GM19099 (cell line): ENCODE measurements around the gene CPEB1.

Source experiments
- POLR2A ChIP-seq: IDR thresholded peaks from 3 replicates; pipeline ENCODE4 v1.6.1; 2011; ENCODE audit warnings: low read depth; ENCODE audit not compliant: insufficient read length; ENCODE audit errors: extremely low read depth

The CPEB1 gene

DNA sequence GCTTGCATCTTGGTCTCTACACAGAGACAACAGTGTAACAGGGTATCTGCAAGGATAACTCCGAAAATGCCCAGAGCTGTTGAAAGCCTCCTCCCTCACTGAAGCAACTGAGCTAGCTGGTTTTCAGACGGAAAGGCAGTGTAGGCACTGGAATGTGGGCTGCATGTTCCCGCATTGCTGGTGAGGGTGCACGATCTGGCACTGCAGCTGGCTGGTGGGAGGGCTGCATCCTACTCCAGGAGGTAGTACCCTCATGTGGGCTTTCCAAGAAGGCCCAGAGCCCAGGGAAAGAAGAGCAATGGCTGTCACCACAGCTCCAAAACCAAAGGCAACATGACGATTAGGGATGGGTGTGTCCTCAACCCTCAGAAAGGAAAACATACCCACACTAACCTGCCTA is 78.2 kb downstream of the CPEB1 start:
- no peak for TF ChIP-seq POLR2A

DNA sequence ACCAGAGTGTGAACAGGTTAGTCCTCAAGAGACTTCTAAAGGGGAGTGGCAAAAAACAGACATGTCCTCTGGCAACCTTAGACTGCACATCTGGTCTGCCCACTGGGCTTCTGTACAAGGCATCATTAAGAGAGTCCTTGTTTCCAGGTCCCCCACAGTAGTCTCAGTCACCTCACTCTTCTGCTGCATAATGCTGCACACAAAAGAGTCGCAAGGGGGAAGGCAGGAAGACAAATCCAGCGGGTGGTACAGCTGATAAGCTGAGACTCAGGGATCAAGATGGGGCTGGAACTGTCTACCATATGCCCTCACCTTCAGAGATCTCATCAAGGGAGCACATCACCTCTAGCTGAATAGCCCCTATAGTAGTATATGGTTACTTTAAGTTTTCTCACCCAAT is 79.5 kb downstream of the CPEB1 start:
- no peak for TF ChIP-seq POLR2A

DNA sequence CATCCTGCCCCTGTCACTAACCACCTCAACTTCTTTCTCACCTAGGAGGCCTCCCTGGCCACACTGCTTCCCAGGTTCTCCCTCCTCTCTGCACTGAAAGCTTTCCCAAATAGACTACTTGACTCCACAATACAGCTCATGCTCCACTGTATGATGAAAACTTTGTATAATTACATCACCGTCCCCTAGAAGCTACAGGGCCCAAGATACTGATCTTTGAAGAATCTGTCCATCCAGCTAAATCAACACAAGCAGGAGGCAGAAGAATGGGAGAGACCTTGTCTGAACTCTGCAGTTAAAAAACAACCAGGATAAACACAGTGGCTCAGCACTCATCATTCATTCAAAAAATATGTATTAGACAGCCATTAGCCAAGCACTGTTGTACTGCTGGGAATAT is 80.5 kb downstream of the CPEB1 start:
- TF ChIP-seq POLR2A: no peak

DNA sequence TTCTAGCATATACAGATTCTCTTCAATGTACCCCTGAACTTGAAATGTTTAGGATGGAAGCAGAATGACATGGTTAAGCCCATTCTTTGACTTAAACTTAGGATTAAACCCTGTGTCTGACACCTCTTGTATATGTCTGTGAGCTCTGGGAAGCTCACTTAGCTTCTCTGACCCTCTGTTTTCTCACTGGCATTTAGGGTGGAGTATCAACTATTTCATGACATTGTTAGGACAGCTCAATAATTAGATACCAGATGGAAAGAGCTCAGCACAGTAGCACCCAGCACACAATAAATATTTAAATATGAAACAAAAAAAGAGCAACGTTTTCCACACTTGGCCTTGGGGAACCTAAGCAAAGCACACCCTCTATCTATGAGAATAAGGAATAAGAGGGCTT is 88.7 kb downstream of the CPEB1 start:
- TF ChIP-seq POLR2A: no peak

DNA sequence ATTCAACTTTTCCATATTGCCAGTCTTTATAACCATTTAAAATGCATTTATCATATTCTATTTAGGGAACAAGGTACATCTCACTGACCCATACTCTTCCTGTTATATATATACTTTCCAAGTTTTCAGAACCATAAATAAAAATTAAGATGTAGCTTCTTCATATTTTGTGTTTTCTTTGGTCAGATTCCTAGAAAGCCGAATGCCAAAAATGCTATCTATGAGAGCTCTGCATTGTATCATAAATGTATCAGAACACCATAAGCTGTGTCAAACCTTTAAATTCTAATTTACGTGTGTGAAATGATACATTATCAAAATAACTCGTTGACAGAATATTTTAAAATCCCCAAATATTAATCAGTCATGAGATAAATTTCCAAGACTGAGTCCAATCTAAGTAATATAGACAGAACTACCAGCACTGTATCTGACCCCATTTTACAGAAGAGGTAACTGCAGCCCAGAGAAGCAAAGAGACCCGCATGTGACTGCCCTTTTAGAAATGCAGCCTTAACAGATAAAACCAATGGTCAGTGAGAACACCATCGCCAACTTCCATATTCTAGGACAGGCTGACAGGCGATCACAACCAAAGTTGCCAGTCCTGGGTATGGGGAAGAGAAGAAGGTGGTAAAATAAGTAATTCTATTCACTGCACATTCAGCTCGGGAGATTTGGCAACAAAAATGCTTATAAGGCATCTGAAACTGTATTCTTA is 90.7 kb downstream of the CPEB1 start:
- TF ChIP-seq POLR2A: no peak

DNA sequence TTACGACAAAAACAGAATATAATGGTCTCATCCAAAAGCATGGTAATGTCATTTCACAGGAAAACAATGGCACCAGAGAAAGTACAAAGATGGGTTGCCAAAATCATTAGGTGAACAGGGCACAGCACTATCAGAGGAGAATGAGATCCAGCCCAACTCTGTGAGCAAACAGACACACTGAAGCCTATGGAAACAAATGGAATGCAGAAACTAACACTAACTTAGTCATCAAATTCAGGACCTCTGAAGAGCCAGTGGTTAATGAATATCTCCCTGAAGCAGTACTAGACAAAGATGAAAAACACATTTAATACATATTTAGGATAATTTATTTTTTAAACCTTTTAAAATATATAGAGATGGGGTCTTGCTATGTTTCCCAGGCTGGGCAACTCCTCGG is 92.3 kb downstream of the CPEB1 start:
- TF ChIP-seq POLR2A: no peak

DNA sequence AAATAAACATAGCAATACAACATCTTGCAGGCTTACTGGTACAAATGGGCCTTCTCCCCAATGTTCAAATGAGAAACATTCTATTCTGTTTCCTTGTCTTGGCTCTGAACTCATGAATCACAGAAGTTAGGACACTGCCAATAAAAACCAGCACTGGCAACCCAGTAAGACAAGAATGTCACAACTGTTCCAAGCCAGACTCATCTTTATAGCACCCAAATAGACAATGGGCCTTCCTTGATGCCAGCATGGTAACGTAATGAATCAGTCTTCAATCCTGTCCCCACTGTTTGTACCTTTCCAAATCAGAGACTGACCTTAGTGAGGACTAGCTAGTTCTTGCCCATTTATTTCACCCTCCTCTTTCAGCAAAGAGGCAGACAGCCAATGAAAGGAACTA is 92.8 kb downstream of the CPEB1 start:
- no peak for TF ChIP-seq POLR2A

DNA sequence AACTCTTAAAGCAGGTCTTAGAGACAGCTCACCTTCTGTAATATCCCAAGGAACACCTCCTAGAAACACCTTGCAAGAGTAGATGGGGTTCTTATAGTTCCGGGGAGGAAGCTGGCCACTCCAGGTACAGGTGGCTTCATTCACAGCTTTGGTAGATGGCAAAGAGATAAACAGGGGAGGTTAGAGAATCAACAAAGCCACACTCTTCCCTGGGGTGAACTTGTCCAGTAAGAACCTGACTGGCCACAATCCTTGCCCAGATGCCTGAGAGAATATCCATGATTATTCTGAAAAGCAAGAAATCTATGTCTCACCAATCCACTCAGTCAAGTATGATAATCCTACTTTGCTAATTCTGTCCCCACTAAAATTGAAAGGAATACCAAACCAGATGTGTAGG is 93.3 kb downstream of the CPEB1 start:
- no peak for TF ChIP-seq POLR2A

DNA sequence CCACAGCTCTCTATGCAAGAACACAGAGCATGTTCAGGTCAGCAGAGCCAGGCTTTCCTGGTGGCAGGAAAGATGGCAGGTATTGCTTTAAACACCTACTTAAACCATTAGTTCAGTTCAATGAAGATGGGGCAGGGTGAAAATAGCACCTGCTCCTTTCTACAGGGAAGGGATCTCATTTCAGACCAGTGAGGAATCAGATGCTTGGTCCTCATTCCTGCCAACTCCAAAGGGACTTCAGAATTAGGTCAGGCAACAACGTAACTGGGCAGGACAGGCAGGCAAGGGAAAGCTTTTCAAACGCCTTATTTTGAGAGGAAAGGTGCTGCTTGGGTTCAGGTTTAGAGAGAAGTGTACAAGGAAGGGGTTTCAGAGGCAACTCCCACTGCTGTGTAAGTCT is 94.3 kb downstream of the CPEB1 start:
- TF ChIP-seq POLR2A: no peak

DNA sequence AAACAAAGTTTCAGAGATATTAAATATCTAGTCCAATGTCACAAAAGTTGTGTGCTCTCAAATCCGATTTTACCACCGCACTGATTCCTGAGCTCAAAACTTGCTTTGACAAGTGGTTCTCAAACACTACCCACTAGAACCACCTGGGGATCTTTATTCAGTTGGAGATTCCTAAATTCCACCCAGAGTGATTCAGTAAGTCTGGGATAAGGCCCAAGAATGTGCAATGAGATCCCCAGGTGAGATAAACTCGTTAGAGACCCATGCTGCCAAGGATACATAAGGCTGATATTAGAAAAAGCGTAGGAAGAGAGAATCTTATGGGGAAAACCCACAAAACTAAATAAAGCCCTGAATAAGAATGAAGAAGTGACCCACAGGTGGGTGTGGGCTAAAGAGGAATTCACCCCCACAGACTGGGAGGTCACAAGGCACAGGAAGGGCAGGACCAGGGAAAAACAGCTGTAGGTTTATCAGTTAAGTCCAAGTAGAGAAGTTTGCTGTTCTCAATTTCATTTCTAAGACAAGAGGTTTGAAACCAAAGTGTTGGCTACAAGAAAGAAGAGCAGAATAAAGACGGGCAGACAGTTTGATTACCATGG is 95.4 kb downstream of the CPEB1 start:
- no peak for TF ChIP-seq POLR2A

DNA sequence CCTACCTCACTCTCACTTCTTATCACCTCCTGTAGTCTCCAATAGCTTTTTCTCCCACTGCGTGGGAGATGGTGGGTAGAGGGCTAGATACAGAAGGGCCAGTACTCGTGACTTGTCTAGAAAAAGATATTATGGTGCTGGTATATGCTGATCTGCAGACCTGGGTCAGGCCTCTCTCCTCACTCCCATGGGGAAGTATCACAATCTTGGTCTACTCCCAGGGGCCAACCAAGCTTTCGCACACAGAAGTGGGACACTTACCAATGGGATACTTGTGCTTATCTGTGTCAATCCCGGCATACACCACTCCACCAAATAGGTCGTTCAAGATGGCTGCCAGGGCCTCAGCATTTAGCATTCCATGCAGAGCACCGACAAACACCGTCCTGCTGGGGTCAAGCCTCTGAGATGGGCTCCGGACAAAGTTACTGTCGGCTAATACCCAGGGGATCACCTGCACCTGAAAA is 97.9 kb downstream of the CPEB1 start:
- TF ChIP-seq POLR2A: no peak

DNA sequence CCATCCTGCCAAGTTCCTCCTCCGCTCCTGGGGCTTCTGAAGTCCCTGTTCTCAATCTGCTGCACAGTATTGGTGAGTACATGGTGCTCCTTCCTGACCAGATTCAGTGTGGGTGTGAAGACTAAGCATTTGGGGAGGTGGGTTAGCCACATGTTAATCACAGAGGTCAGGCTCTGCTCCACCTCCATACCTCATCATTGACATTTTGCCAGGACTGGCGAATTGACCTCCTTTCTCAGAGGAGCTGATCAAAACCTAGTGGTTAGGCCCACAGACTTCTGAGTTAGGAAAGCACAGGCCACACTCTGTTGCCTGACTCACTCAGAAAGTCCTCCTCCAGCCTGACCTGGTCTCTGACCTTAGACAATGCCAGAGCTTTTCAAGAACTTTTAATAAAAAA is 98.5 kb downstream of the CPEB1 start:
- no peak for TF ChIP-seq POLR2A

DNA sequence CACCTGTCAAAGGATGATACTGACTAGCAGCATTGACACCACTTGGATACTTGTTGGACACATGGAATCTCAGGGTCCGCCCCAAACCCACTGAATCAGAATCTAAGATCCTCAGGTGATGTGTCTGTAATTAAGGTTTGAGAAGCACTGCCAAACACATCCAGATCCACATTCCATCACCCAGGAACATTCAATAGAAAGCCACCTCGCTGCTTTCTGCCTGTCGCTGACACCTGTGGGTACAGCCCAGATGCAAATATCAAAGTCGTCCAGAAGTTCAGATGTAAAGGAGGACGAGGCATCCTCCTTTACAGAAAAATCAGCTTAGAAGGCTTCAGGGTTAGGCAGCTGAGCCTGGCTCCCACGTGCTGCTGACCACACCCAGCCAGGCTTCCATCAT is 101.7 kb downstream of the CPEB1 start:
- no peak for TF ChIP-seq POLR2A

DNA sequence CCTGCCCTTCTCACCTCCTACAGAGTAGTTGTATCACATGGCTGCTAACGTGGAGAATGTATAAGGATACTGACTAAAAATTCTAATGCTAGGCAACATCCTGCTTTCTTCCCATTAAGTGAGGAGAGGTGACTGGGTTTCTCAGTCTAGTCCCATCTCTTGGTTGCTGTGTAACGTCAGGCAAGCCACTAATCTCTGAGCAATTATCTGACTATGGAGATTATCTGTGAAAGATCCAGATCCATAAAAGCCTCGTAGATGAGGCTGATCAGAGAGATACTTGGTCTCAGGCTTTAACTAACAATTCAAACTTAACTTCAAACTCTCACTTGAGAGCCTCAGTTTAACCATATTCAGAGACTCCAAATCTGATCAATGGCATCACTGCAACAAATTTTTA is 102.2 kb downstream of the CPEB1 start:
- TF ChIP-seq POLR2A: no peak

DNA sequence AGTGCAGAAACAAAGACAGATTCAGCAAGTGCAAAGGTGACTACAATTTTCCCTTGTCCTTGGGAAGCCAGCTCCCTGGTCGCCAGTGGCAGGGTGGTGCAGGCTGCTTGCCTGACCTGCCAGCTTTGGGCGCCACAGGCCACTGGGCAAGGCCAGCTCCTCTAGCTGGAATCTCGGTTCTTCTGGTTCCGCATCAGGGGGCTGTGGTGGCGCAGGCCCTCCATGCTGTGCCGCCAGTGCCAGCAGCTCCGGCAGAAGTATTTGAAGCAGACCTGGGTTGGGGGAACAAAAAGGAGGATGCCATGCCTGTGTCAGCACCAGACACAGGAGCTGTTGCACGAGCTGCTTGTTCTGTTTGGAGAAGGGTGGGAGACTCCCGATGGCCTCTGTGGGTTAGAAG is 102.7 kb downstream of the CPEB1 start:
- TF ChIP-seq POLR2A: no peak

DNA sequence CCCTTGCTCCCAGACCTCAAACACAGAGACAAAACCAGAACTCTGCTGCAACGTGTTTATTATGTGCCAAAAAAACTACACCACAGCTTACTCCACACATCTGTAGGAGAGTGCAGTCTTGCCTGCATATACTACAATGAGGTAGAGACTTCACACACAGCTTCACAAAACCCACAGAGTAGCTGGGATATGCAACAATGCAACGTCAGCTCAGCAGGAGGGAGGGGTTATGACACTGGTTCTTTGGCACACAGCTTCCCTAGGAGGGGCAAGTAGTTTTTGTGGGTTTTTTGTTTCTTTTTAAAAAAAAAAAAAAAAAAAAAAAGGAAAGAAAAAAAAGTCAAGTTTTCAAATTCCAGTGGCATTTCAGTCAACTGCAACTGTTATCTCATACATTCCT is 104.0 kb downstream of the CPEB1 start:
- TF ChIP-seq POLR2A: no peak

DNA sequence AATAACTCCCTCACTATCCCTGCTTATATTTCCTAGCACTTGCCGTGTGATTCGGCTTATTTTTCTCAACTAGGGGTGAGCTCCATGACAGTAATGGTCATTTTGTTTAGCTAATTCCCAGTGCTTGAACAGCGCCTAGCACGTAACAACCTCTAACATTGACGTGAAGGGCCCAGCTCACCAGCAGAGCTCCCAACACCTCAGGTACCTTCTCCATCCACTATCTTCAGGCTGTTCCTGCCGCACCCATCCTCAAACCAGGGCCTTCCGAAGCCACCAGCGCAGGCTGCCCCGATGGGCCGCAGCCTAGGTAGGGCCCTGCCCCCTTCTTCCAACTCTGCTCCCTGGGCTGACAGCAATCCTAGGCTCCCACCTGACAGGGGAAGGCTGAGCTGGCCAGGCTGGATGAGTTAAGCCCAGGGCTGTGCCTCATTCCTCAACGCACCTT is 106.2 kb downstream of the CPEB1 start:
- no peak for TF ChIP-seq POLR2A
